Measurements from ENCODE around the gene PLRG1.

PLRG1 gene

DNA sequence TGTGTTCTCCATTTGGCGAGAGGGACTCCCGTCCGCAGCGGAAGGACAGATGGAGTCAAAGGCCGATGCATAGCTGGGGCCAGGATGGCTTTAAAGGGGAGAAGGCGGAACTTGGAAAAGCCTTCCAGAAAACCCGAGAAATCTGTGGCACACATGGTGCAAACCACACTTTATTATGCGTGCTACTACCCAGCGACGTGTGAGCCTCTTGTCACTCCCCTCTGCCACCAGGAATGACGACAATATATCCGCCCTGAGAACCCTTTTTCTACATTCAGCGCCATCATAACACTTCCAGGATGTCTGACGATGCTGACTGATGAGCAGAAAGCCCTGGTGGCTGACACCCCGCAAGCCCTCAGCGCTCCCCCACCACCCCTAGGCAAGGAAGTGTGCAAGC, 57.9 kb downstream of the PLRG1 start:
- DNase-seq (ENCODE audit: low read depth), result no peak
- no peak for TF ChIP-seq CTCF (IDR thresholded peaks at IDR 0.05; ENCODE audit: control insufficient read depth, insufficient read depth, low read depth, low read length, missing control alignments)
- no peak overlapping the region for H3K4me3 ChIP-seq (ENCODE audit: control insufficient read depth, low read depth, low read length)

DNA sequence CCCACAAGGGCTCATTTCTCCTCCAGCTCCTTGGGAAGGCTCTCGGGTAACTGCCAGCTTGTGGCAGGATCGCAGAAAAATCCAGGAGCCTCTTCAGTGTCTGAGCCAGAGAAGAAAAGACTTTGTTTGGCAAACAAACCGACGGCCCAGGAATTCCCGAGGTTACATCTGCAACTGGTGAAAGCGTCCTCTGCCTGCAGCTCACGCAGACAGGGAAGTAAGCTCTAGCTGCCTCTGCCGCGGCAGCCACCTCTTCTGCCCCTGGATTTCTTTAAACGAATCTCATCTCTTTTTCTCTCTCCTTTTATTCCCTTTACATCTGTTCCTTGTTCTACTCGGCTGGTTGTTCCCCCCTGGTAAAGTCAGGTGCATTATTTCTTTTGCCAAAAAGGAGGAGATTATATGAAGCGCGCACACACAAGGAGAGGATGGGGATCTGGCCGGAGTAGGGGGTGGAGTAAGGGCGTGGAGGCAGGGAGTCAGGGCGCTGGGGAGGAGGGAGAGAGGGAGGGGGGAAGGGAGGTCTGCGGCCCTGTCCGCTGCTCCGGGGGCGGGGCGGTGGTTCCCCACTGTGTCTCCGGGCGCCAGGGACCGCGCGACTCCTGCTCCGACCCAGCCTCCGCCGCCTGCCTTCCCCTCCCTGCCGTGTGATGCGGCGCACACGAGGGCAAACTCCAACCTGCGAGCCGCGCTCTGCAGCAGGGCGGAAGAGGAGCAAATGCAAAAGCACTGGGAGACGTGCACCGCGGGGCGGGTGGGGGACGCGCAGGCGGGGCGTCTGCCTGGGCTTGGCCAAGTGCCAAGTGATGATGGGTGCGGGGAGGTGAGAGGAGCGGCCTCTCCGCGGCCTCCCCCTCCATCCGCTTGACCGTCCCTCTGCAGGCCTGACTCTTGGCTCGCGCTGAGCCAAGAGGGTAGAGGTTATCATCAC, 58.6 kb downstream of the PLRG1 start, which contains the start of gene DCHS2:
Gene DCHS2 (minus strand): TSS at position 459 of the 931 bp plus-strand sequence. CDS start 444 bp downstream, at position 15.
- DNase-seq (ENCODE audit: low read depth), result no peak
- TF ChIP-seq CTCF (IDR thresholded peaks at IDR 0.05; ENCODE audit: control insufficient read depth, insufficient read depth, low read depth, low read length, missing control alignments), result no peak
- no peak within 1 kb of the TSS; the same call in none of the 2 replicates for H3K4me3 ChIP-seq (ENCODE audit: control insufficient read depth, low read depth, low read length)

GRCh38 chr4:154490583-154491340, 59.4 kb downstream of the PLRG1 start:
- H3K4me3 ChIP-seq (ENCODE audit: control insufficient read depth, low read depth, low read length), result no peak overlapping the region; the same call in 1 of the 2 replicates
- DNase-seq (ENCODE audit: low read depth), result no peak
- TF ChIP-seq CTCF (IDR thresholded peaks at IDR 0.05; ENCODE audit: control insufficient read depth, insufficient read depth, low read depth, low read length, missing control alignments), result no peak

DNA sequence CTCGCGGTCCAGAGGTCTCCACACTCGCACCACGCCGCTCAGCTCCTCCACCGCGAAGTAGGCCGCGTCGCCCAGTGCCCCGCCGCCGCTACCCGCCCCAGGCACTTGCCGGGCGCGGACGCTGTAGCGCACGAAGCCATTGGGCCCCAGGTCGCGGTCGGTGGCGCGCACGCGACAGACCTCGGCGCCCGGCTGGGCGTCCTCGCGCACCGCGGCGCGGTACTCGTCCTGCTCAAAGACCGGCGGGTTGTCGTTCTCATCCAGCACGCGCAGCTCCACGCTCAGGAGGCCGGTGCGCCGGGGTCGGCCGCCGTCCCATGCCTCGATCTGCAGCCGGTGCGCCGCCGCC, 60.0 kb downstream of the PLRG1 start:
- no peak overlapping the region for H3K4me3 ChIP-seq (ENCODE audit: control insufficient read depth, low read depth, low read length)
- DNase-seq (ENCODE audit: low read depth), result no peak
- TF ChIP-seq CTCF (IDR thresholded peaks at IDR 0.05; ENCODE audit: control insufficient read depth, insufficient read depth, low read depth, low read length, missing control alignments), result no peak

GRCh38 chr4:154489558-154490233, 60.5 kb downstream of the PLRG1 start:
- no peak overlapping the region for H3K4me3 ChIP-seq (ENCODE audit: control insufficient read depth, low read depth, low read length)
- no peak for TF ChIP-seq CTCF (IDR thresholded peaks at IDR 0.05; ENCODE audit: control insufficient read depth, insufficient read depth, low read depth, low read length, missing control alignments)
- DNase-seq (ENCODE audit: low read depth), result no peak

- no peak for TF ChIP-seq CTCF (IDR thresholded peaks at IDR 0.05; ENCODE audit: control insufficient read depth, insufficient read depth, low read depth, low read length, missing control alignments)
- no peak for DNase-seq (ENCODE audit: low read depth)
- no peak overlapping the region for H3K4me3 ChIP-seq (ENCODE audit: control insufficient read depth, low read depth, low read length)
Observed at GRCh38 chr4:154487145-154487544, 63.1 kb downstream of the PLRG1 start.

Measured in AG09309 (cell line).